Coronary artery (tissue), 2 donors: Measurements from ENCODE around the gene C11orf24.
"Not testable (repeated sequence)": the region's sequence is repeated elsewhere in the genome, so short reads cannot be mapped to it uniquely, and the experiment has no call there.

Source experiments
- DNase-seq: peaks from one replicate; pipeline ENCODE4 v3.0.0-alpha.2; 2017; ENCODE audit warnings: low spot score
- H3K27ac ChIP-seq, 2 donors: fragments of 200-600 bp; sonication (generic); one replicate each; pipeline ENCODE4 v1.5.1; 2016 to 2019
- H3K4me3 ChIP-seq: fragments of 200-600 bp; sonication (generic); 2 replicates; pipeline ENCODE4 v1.5.1; 2016; ENCODE audit warnings: mild to moderate bottlenecking, moderate library complexity
- TF ChIP-seq, protein P1 (sequence below): fragments of 200-600 bp; sonication (generic); IDR thresholded peaks from one replicate; pipeline ENCODE4 v1.5.1; 2019; ENCODE audit warnings: antibody characterized with exemption

C11orf24 gene

DNA sequence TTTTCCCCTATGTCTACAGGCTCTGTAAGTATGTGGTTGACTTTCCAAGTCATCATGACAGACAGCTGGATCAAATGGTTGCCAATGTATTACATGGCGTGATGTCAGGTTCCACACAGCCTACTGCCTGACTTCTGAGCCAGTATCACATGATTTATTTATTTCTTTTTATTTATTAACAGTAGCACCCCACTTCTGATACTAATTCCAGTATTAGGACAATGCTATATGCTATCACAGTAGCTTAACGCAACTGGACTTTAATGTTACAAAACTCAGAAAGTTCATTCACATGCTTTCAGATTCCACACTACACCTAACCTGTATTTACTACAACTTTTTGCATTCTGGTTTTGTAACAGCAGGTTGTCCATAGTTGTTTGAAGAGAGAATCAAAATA is 17.7 kb upstream of the C11orf24 start:
- no peak overlapping the region for H3K4me3 ChIP-seq
- TF ChIP-seq, protein P1, sequence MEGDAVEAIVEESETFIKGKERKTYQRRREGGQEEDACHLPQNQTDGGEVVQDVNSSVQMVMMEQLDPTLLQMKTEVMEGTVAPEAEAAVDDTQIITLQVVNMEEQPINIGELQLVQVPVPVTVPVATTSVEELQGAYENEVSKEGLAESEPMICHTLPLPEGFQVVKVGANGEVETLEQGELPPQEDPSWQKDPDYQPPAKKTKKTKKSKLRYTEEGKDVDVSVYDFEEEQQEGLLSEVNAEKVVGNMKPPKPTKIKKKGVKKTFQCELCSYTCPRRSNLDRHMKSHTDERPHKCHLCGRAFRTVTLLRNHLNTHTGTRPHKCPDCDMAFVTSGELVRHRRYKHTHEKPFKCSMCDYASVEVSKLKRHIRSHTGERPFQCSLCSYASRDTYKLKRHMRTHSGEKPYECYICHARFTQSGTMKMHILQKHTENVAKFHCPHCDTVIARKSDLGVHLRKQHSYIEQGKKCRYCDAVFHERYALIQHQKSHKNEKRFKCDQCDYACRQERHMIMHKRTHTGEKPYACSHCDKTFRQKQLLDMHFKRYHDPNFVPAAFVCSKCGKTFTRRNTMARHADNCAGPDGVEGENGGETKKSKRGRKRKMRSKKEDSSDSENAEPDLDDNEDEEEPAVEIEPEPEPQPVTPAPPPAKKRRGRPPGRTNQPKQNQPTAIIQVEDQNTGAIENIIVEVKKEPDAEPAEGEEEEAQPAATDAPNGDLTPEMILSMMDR, result no peak
- no peak for DNase-seq
- H3K27ac ChIP-seq, result no peak overlapping the region

DNA sequence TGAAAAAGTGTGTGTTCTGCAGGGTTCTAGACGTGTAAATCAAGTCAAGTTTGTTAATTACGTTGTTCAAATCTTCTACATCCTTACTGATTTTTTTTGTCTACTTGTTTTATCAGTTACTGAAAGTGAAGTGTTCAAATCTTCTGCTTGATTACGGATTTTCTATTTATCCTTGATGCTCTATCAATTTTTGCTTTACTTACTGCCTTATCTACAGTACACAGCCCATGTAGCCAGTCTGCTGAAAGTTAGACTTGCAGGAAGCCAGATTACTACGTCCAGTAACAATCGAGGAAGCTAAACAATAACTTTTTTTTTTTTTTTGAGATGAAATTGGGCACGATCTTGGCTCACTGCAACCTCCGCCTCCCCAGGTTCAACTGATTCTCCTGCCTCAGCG is 15.6 kb upstream of the C11orf24 start:
- TF ChIP-seq, protein P1, result no peak
- H3K27ac ChIP-seq, result no peak overlapping the region
- H3K4me3 ChIP-seq, result no peak overlapping the region
- no peak for DNase-seq

DNA sequence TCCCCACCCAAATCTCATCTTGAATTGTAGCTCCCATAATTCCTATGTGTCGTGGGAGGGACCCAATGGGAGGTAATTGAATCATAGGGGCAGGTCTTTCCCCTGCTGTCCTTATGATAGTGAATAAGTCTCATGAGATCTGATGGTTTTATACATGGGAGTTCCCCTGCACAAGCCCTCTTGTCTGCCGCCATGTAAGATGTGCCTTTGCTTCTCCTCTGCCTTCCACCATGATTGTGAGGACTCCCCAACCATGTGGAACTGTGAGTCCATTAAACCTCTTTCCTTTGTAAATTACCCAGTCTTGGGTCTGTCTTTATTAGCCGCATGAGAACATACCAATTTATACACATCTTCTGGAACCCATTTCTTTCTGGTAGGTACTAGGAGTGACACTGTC is 12.8 kb upstream of the C11orf24 start:
- H3K27ac ChIP-seq, DNase-seq, H3K4me3 ChIP-seq: not testable (repeated sequence)

DNA sequence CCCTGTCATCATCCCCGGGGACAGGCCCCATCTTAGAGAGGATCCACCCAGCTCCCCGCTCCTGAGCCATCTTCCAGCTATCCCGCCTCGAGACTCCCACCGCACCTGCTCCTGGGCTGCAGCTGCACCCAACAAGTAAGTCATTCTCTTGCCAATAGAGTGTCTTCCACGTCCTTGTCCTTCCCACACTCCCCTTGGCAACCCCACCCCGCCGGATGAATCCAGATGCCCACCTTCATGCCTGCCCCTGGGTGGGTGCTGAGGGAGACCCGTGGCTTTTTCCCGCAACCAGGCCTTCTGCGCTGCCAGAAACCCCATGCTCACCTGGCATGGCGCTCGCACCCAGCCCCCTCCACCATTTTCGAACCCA is 11.1 kb upstream of the C11orf24 start:
- DNase-seq, result no peak
- H3K27ac ChIP-seq, result no peak overlapping the region
- H3K4me3 ChIP-seq, result no peak overlapping the region
- TF ChIP-seq, protein P1, result no peak

DNA sequence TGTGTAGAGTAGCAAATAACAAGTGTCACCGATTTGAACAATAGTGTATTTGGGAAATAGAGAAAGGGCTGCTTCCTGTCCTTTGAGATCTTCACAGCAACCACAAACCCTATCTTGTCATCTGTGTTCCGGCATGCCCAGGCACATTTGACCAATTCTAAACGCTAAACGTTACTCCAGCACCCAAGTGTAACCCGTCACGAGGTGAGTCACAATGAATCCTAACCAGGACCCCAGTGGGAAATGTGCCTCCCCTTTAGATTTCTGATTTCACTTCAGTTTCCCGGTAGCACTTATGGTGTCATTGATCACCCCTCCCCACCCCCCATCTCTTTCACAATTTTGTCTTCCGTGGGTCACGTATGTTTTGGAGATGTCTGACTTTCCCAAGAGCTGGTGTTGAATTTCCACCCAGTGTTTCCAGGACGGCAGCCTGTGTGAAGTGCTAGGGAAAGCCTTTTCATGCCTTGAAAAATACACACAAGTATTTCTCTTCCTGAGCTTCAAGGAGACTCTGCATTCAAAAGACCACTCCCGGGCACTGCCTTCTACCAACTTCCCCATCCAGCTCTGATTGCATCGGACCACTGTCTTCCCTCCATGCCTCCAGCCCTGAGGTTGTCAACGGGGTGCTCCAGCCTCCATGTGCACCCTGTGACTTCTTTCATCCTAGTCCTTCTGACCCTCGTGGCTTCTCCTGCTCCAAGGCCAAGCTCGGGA is 10.5 kb upstream of the C11orf24 start:
- Histone ChIP-seq H3K4me3 (no peak overlapping the region), H3K27ac (no peak overlapping the region)
- no peak for DNase-seq
- TF ChIP-seq, protein P1, result no peak

DNA sequence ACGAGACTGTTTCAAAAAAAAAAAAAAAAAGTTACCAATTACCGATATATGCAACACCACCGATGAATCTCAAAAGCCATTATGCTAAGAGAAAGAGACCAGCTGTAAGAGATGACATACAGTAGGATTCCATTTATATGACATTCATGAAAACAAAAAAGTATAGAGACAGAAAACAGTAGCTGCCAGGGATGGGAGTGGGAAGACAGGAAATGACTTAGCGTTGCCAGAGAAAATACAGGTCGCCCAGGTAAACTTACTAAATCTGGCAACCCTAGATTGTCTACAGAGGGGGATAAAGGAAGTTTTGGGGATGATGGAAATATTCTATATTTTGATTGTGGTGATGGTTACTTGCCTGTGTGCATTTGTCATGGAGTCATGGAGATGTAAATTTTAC is 7.9 kb upstream of the C11orf24 start:
- TF ChIP-seq, protein P1, result no peak
- Histone ChIP-seq H3K27ac (no peak overlapping the region), H3K4me3 (no peak overlapping the region)
- no peak for DNase-seq

DNA sequence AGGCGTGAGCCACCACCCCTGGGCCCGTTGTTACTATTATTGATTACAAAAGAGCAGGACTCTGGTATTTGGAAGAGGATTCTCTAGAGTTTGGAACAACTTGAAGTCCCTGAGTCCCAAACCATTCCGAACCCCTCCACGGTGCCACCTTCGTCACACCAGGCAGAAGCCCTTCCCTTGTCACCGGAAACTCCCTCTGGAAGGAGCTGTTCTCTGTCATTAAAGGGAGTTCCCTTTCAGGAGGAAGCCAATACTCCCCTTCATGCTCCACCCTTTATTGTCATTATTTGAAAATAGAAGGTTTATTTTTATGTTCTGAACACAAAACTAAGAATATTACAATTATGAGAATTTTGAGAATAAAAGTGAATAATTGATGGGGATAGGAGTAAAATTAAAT is 5.1 kb upstream of the C11orf24 start:
- no peak overlapping the region for H3K27ac ChIP-seq
- H3K4me3 ChIP-seq, result no peak overlapping the region
- no peak for DNase-seq
- TF ChIP-seq, protein P1, result no peak
